ENCODE data around the gene NFKB1.

NFKB1 gene

GRCh38 chr4:102469806-102470205 lies 31.4 kb upstream of the NFKB1 start:
- TF ChIP-seq, protein P1, sequence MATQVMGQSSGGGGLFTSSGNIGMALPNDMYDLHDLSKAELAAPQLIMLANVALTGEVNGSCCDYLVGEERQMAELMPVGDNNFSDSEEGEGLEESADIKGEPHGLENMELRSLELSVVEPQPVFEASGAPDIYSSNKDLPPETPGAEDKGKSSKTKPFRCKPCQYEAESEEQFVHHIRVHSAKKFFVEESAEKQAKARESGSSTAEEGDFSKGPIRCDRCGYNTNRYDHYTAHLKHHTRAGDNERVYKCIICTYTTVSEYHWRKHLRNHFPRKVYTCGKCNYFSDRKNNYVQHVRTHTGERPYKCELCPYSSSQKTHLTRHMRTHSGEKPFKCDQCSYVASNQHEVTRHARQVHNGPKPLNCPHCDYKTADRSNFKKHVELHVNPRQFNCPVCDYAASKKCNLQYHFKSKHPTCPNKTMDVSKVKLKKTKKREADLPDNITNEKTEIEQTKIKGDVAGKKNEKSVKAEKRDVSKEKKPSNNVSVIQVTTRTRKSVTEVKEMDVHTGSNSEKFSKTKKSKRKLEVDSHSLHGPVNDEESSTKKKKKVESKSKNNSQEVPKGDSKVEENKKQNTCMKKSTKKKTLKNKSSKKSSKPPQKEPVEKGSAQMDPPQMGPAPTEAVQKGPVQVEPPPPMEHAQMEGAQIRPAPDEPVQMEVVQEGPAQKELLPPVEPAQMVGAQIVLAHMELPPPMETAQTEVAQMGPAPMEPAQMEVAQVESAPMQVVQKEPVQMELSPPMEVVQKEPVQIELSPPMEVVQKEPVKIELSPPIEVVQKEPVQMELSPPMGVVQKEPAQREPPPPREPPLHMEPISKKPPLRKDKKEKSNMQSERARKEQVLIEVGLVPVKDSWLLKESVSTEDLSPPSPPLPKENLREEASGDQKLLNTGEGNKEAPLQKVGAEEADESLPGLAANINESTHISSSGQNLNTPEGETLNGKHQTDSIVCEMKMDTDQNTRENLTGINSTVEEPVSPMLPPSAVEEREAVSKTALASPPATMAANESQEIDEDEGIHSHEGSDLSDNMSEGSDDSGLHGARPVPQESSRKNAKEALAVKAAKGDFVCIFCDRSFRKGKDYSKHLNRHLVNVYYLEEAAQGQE (IDR thresholded peaks at IDR 0.05; ENCODE audit: insufficient replicate concordance, low read depth): no peak
- TF ChIP-seq SPI1 (IDR thresholded peaks at IDR 0.05; ENCODE audit: borderline replicate concordance, low read depth) (no peak), CTCF (IDR thresholded peaks at IDR 0.05; ENCODE audit: insufficient read depth, low read length) (no peak), GABPA (IDR thresholded peaks at IDR 0.05; ENCODE audit: low read depth) (no peak), POLR2AphosphoS5 (IDR thresholded peaks at IDR 0.05; ENCODE audit: low read depth) (no peak)
- no peak for DNase-seq (ENCODE audit: low read depth in 1 of 2, low spot score in 1 of 2)
- H3K27ac ChIP-seq (replicated peaks): no peak overlapping the region
- H3K4me3 ChIP-seq (replicated peaks; ENCODE audit: insufficient read depth, low read length): no peak overlapping the region
- no peaks in the 10 kb centered on the region for H3K27me3 ChIP-seq (ENCODE audit: insufficient read depth, poor library complexity, severe bottlenecking)

DNA sequence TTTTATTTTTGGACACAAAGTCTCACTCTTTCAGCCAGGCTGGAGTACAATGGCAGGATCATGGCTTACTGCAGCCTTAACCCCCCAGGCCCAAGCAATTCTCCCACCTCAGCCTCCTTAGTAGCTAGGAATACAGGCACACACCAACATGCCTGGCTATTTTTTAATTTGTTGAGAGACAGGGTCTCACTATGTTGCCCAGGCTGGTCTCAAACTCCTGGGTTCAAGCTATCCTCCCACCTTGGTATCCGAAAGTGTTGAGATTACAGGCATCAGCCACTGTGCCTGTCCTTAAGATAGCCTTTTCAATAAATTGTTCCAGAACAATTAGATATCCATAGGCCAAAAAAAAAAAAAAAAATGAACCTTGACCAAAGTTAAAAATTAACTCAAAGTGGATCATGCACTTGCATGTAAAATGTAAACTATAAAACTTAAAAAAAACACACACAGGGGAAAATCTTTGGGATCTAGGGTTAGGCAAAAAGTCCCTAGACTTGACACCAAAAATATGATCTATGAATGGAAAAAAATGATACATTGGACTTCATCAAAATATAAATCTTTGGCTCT lies 28.6 kb upstream of the NFKB1 start:
- H3K27me3 ChIP-seq (ENCODE audit: insufficient read depth, poor library complexity, severe bottlenecking): no peaks in the 10 kb centered on the region
- DNase-seq (ENCODE audit: low read depth in 1 of 2, low spot score in 1 of 2): no peak
- TF ChIP-seq GABPA (IDR thresholded peaks at IDR 0.05; ENCODE audit: low read depth) (no peak), SPI1 (IDR thresholded peaks at IDR 0.05; ENCODE audit: borderline replicate concordance, low read depth) (no peak), CTCF (IDR thresholded peaks at IDR 0.05; ENCODE audit: insufficient read depth, low read length) (no peak), POLR2AphosphoS5 (IDR thresholded peaks at IDR 0.05; ENCODE audit: low read depth) (no peak)
- TF ChIP-seq, protein P1 (IDR thresholded peaks at IDR 0.05; ENCODE audit: insufficient replicate concordance, low read depth): no peak
- no peak overlapping the region for H3K27ac ChIP-seq (replicated peaks)
- no peak overlapping the region for H3K4me3 ChIP-seq (replicated peaks; ENCODE audit: insufficient read depth, low read length)

GRCh38 chr4:102473476-102473875 lies 27.7 kb upstream of the NFKB1 start:
- Histone ChIP-seq H3K27ac (replicated peaks) (no peak overlapping the region), H3K27me3 (ENCODE audit: insufficient read depth, poor library complexity, severe bottlenecking) (no peaks in the 10 kb centered on the region)

More at GRCh38 chr4:102473476-102473875, 27.7 kb upstream of the NFKB1 start:
- no peak for DNase-seq (ENCODE audit: low read depth in 1 of 2, low spot score in 1 of 2)
- no peak for TF ChIP-seq SPI1 (IDR thresholded peaks at IDR 0.05; ENCODE audit: borderline replicate concordance, low read depth)
- no peak for TF ChIP-seq POLR2AphosphoS5 (IDR thresholded peaks at IDR 0.05; ENCODE audit: low read depth)
- TF ChIP-seq GABPA (IDR thresholded peaks at IDR 0.05; ENCODE audit: low read depth): no peak
- TF ChIP-seq, protein P1 (IDR thresholded peaks at IDR 0.05; ENCODE audit: insufficient replicate concordance, low read depth): no peak
- TF ChIP-seq CTCF (IDR thresholded peaks at IDR 0.05; ENCODE audit: insufficient read depth, low read length): no peak
- no peak overlapping the region for H3K4me3 ChIP-seq (replicated peaks; ENCODE audit: insufficient read depth, low read length)
